ENCODE results near the gene DIO2. TPM values are rescaled to one million over a fixed set of nuclear protein-coding genes. Genes with fewer than 3 reads are reported as not detected.

The DIO2 gene
- total RNA-seq = not detected

GRCh38 chr14:80211153-80212022 lies at the start of gene DIO2:
Gene DIO2 (minus strand): TSS chr14:80211504. CDS start chr14:80211472, 32 bp downstream.
- H3K4me1 Mint-ChIP-seq = peaks cover 4% of the 10 kb centered on the region
- H3K27ac Mint-ChIP-seq = no peak within 1 kb of the TSS
- H3K9me3 Mint-ChIP-seq = peaks cover 1% of the 10 kb centered on the region
- H3K36me3 Mint-ChIP-seq = no peaks in the 10 kb centered on the region
- POLR2A ChIA-PET = no interaction called here
- H3K4me3 Mint-ChIP-seq = peak within 1 kb of the TSS; percentile 43
- no peak for DNase-seq
- ATAC-seq (ENCODE audit: low read depth) = no peak
- no peaks in the 10 kb centered on the region for H3K27me3 Mint-ChIP-seq

- Mint-ChIP-seq H3K9me3 (peaks cover 2% of the 10 kb centered on the region), H3K4me3 (no peak overlapping the region), H3K36me3 (no peaks in the 10 kb centered on the region), H3K4me1 (no peaks in the 10 kb centered on the region), H3K27me3 (no peaks in the 10 kb centered on the region), H3K27ac (no peak overlapping the region)
- no peak for DNase-seq
- POLR2A ChIA-PET = no interaction called here
- ATAC-seq (ENCODE audit: low read depth) = no peak
Observed at GRCh38 chr14:80260645-80261044, 49.3 kb upstream of the DIO2 start.

- ATAC-seq (ENCODE audit: low read depth) (no peak), DNase-seq (no peak)
- H3K4me1 Mint-ChIP-seq = no peaks in the 10 kb centered on the region
- H3K9me3 Mint-ChIP-seq = peaks cover 17% of the 10 kb centered on the region
- no peaks in the 10 kb centered on the region for H3K36me3 Mint-ChIP-seq
- H3K4me3 Mint-ChIP-seq = no peak overlapping the region
- POLR2A ChIA-PET = no interaction called here
- no peak overlapping the region for H3K27ac Mint-ChIP-seq
- no peaks in the 10 kb centered on the region for H3K27me3 Mint-ChIP-seq
Observed at GRCh38 chr14:80239631-80240030, 28.3 kb upstream of the DIO2 start.

GRCh38 chr14:80237143-80237542 lies 25.8 kb upstream of the DIO2 start:
- H3K4me1 Mint-ChIP-seq = no peaks in the 10 kb centered on the region
- H3K9me3 Mint-ChIP-seq = peaks cover 15% of the 10 kb centered on the region
- H3K27ac Mint-ChIP-seq = no peak overlapping the region
- H3K36me3 Mint-ChIP-seq = no peaks in the 10 kb centered on the region
- DNase-seq = no peak
- no peaks in the 10 kb centered on the region for H3K27me3 Mint-ChIP-seq
- H3K4me3 Mint-ChIP-seq = no peak overlapping the region
- POLR2A ChIA-PET = no interaction called here
- ATAC-seq (ENCODE audit: low read depth) = no peak

GRCh38 chr14:80233470-80234089 lies 22.3 kb upstream of the DIO2 start:
- Mint-ChIP-seq H3K4me3 (no peak overlapping the region), H3K36me3 (no peaks in the 10 kb centered on the region), H3K27ac (no peak overlapping the region), H3K4me1 (no peaks in the 10 kb centered on the region), H3K27me3 (no peaks in the 10 kb centered on the region), H3K9me3 (peaks cover 20% of the 10 kb centered on the region)
- no peak for DNase-seq
- no peak for ATAC-seq (ENCODE audit: low read depth)
- POLR2A ChIA-PET = no interaction called here

GRCh38 chr14:80231702-80232101 lies 20.4 kb upstream of the DIO2 start:
- H3K27me3 Mint-ChIP-seq = no peaks in the 10 kb centered on the region
- ATAC-seq (ENCODE audit: low read depth) (no peak), DNase-seq (no peak)
- no peak overlapping the region for H3K27ac Mint-ChIP-seq
- POLR2A ChIA-PET = no interaction called here
- no peaks in the 10 kb centered on the region for H3K4me1 Mint-ChIP-seq
- no peak overlapping the region for H3K4me3 Mint-ChIP-seq
- H3K9me3 Mint-ChIP-seq = peaks cover 10% of the 10 kb centered on the region
- H3K36me3 Mint-ChIP-seq = no peaks in the 10 kb centered on the region

GRCh38 chr14:80223696-80224465 lies 12.6 kb upstream of the DIO2 start:
- POLR2A ChIA-PET = no interaction called here
- ATAC-seq (ENCODE audit: low read depth) (no peak), DNase-seq (no peak)
- H3K4me3 Mint-ChIP-seq = no peak overlapping the region
- no peaks in the 10 kb centered on the region for H3K36me3 Mint-ChIP-seq
- H3K9me3 Mint-ChIP-seq = peaks cover 6% of the 10 kb centered on the region
- no peaks in the 10 kb centered on the region for H3K4me1 Mint-ChIP-seq
- H3K27me3 Mint-ChIP-seq = no peaks in the 10 kb centered on the region
- no peak overlapping the region for H3K27ac Mint-ChIP-seq

- Mint-ChIP-seq H3K4me3 (no peak overlapping the region), H3K27me3 (no peaks in the 10 kb centered on the region), H3K36me3 (no peaks in the 10 kb centered on the region), H3K4me1 (peaks cover 3% of the 10 kb centered on the region), H3K27ac (no peak overlapping the region), H3K9me3 (no peaks in the 10 kb centered on the region)
- DNase-seq = no peak
- POLR2A ChIA-PET = no interaction called here
- no peak for ATAC-seq (ENCODE audit: low read depth)
Observed at GRCh38 chr14:80216818-80217217, 5.5 kb upstream of the DIO2 start.

- ATAC-seq (ENCODE audit: low read depth) = no peak
- Mint-ChIP-seq H3K36me3 (no peaks in the 10 kb centered on the region), H3K9me3 (no peaks in the 10 kb centered on the region), H3K27ac (no peak overlapping the region), H3K4me3 (no peak overlapping the region), H3K4me1 (peaks cover 4% of the 10 kb centered on the region), H3K27me3 (no peaks in the 10 kb centered on the region)
- DNase-seq = no peak
- POLR2A ChIA-PET = no interaction called here
Observed at GRCh38 chr14:80215756-80216581, 4.7 kb upstream of the DIO2 start.

- Mint-ChIP-seq H3K4me3 (no peak overlapping the region), H3K9me3 (no peaks in the 10 kb centered on the region), H3K27me3 (no peaks in the 10 kb centered on the region), H3K27ac (no peak overlapping the region), H3K36me3 (no peaks in the 10 kb centered on the region), H3K4me1 (peaks cover 4% of the 10 kb centered on the region)
- POLR2A ChIA-PET = no interaction called here
- no peak for DNase-seq
- ATAC-seq (ENCODE audit: low read depth) = no peak
Observed at GRCh38 chr14:80215081-80215480, 3.8 kb upstream of the DIO2 start.

GRCh38 chr14:80213602-80214001 lies 2.3 kb upstream of the DIO2 start:
- ATAC-seq (ENCODE audit: low read depth) = no peak

GRCh38 chr14:80212023-80212397 lies 706 bp upstream of the DIO2 start:
- ATAC-seq (ENCODE audit: low read depth) = no peak
- Mint-ChIP-seq H3K4me1 (peaks cover 4% of the 10 kb centered on the region), H3K4me3 (peak overlapping the region; percentile 43), H3K36me3 (no peaks in the 10 kb centered on the region), H3K27me3 (no peaks in the 10 kb centered on the region), H3K9me3 (peaks cover 1% of the 10 kb centered on the region), H3K27ac (no peak overlapping the region)
- POLR2A ChIA-PET = no interaction called here
- no peak for DNase-seq

More at GRCh38 chr14:80213602-80214001, 2.3 kb upstream of the DIO2 start:
- no peaks in the 10 kb centered on the region for H3K27me3 Mint-ChIP-seq
- no peak overlapping the region for H3K4me3 Mint-ChIP-seq
- H3K27ac Mint-ChIP-seq = no peak overlapping the region
- no peaks in the 10 kb centered on the region for H3K36me3 Mint-ChIP-seq
- POLR2A ChIA-PET = no interaction called here
- peaks cover 1% of the 10 kb centered on the region for H3K9me3 Mint-ChIP-seq
- no peak for DNase-seq
- H3K4me1 Mint-ChIP-seq = peaks cover 4% of the 10 kb centered on the region

- POLR2A ChIA-PET = no interaction called here
- Mint-ChIP-seq H3K9me3 (peaks cover 1% of the 10 kb centered on the region), H3K27me3 (no peaks in the 10 kb centered on the region), H3K36me3 (no peaks in the 10 kb centered on the region), H3K4me1 (peaks cover 4% of the 10 kb centered on the region), H3K4me3 (no peak overlapping the region), H3K27ac (no peak overlapping the region)
- DNase-seq (no peak), ATAC-seq (ENCODE audit: low read depth) (no peak)
Observed at GRCh38 chr14:80208461-80208860, 2.8 kb downstream of the DIO2 start.
